ENCODE measurements around the gene CX3CL1. TPM values are rescaled to one million over a fixed set of nuclear protein-coding genes. Genes with fewer than 3 reads are reported as not detected.

The CX3CL1 gene
- total RNA-seq, 4 donors from 2014 or later = 12.8 to 25.1 (median 13.6) TPM

DNA sequence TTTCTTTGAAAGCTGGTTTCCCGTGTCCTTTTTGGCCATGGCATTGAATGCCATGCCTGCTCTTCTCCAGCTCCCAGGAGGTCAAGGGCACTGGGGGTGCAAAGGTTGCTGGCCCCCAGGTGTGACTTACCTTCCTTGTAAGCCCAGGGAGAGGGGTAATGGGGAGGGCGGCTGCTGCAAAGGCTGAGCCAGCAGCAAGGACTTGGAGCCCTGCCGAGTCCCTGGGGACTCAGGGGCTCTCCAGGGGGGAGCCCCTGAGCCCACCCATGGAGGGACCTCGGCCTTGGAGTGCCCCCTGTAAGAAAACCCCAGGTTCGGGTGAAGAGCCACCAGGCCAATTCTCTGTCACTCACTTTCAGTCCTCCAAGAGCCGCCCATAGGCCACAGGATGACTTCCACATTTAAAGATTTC lies 19.6 kb upstream of the CX3CL1 start:
- H3K4me3 ChIP-seq = no peak overlapping the region
- H3K36me3 ChIP-seq = no peaks in the 10 kb centered on the region
- no peak for TF ChIP-seq POLR2A (IDR thresholded peaks at IDR 0.05)
- TF ChIP-seq EP300 (IDR thresholded peaks at IDR 0.05) = no peak
- no peak for TF ChIP-seq POLR2AphosphoS5 (IDR thresholded peaks at IDR 0.05)
- TF ChIP-seq, protein P1, sequence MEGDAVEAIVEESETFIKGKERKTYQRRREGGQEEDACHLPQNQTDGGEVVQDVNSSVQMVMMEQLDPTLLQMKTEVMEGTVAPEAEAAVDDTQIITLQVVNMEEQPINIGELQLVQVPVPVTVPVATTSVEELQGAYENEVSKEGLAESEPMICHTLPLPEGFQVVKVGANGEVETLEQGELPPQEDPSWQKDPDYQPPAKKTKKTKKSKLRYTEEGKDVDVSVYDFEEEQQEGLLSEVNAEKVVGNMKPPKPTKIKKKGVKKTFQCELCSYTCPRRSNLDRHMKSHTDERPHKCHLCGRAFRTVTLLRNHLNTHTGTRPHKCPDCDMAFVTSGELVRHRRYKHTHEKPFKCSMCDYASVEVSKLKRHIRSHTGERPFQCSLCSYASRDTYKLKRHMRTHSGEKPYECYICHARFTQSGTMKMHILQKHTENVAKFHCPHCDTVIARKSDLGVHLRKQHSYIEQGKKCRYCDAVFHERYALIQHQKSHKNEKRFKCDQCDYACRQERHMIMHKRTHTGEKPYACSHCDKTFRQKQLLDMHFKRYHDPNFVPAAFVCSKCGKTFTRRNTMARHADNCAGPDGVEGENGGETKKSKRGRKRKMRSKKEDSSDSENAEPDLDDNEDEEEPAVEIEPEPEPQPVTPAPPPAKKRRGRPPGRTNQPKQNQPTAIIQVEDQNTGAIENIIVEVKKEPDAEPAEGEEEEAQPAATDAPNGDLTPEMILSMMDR (IDR thresholded peaks at IDR 0.05) = no peak

DNA sequence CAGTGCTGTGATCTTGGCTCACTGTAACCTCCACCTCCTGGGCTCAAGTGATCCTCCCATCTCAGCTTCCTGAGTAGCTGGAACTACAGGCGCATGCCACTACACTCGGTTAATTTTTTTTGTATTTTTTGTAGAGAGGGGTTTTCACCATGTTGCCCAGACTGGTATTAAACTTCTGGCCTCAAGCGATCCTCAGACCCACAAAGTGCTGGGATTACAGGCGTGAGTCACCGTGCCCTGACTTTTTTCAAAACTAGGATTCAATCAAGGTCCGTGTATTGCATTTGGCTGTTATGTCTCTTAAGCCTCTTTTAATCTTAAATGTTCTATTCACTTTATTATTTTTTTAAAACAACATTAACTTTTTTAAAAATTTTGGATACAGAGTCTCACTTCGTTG lies 18.0 kb upstream of the CX3CL1 start:
- DNase-seq (ENCODE audit: low spot score in 2 of 2) = no peak

More for the DNA sequence above, 19.6 kb upstream of the CX3CL1 start:
- DNase-seq (ENCODE audit: low spot score in 2 of 2) = peak in 1 of 2 donors; percentile 71
- H3K4me1 ChIP-seq = no peaks in the 10 kb centered on the region
- H3K27me3 ChIP-seq = peaks cover 4% of the 10 kb centered on the region
- no peaks in the 10 kb centered on the region for H3K9me3 ChIP-seq
- no peak overlapping the region for H3K27ac ChIP-seq
- 82% methylated on average over 5 of the region's 6 CpGs for WGBS

DNA sequence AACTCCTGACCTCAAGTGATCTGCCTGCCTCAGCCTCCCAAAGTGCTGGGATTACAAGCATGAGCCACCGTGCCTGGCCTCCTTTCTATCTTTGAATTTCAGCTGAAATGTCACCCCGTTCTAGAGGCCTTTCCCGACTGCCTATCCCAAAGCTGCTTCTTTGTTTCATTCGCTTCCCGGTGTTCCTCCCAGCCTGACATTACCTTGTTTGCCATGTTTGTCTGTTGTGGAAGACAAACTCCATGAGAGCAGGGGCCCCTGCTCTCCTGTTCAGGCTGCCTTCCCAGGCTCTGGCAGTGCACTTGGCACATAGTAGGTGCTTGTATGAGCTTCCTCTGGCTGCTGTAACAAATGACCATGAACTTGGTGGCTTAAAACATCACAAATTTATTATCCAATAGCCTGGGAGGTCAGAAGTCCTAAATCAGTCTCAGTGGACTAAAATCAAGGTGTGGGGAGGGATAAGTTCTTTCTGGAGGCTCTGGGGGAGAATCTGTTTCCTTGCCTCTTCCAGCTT lies 16.3 kb upstream of the CX3CL1 start:
- WGBS = 90% methylated on average over 5 of the region's 5 CpGs
- DNase-seq (ENCODE audit: low spot score in 2 of 2) = no peak
- Histone ChIP-seq H3K9me3 (no peaks in the 10 kb centered on the region), H3K27ac (no peak overlapping the region), H3K4me3 (no peak overlapping the region), H3K27me3 (no peaks in the 10 kb centered on the region), H3K4me1 (peaks cover 7% of the 10 kb centered on the region), H3K36me3 (no peaks in the 10 kb centered on the region)
- no peak for TF ChIP-seq POLR2A (IDR thresholded peaks at IDR 0.05)
- TF ChIP-seq, protein P1 (IDR thresholded peaks at IDR 0.05) = no peak
- TF ChIP-seq POLR2AphosphoS5 (IDR thresholded peaks at IDR 0.05) = no peak
- TF ChIP-seq EP300 (IDR thresholded peaks at IDR 0.05) = no peak

More for the DNA sequence above, 18.0 kb upstream of the CX3CL1 start:
- 83% methylated on average over 7 of the region's 7 CpGs for WGBS
- TF ChIP-seq, protein P1 (IDR thresholded peaks at IDR 0.05) = no peak
- TF ChIP-seq POLR2A (IDR thresholded peaks at IDR 0.05) = no peak
- no peak for TF ChIP-seq POLR2AphosphoS5 (IDR thresholded peaks at IDR 0.05)
- no peak for TF ChIP-seq EP300 (IDR thresholded peaks at IDR 0.05)
- no peaks in the 10 kb centered on the region for H3K4me1 ChIP-seq
- no peaks in the 10 kb centered on the region for H3K36me3 ChIP-seq
- no peak overlapping the region for H3K27ac ChIP-seq
- H3K4me3 ChIP-seq = no peak overlapping the region
- H3K27me3 ChIP-seq = no peaks in the 10 kb centered on the region
- H3K9me3 ChIP-seq = no peaks in the 10 kb centered on the region

DNA sequence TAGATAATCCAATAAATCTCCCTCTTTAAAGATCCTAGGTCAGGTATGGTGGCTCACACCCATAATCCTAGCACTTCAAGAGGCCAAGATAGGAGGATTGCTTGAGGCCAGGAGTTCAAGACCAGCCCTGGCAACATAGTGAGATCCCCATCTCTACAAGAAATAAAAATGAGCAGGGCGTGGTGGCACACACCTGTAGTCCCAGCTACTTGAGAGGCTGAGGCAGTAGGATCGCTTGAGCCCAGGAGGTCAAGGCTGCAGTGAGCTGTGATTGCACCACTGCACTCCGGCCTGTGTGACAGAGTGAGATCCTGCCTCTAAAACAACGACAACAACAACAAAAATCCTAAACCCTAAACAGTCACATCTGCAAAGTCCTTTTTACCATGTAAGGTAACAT lies 15.7 kb upstream of the CX3CL1 start:
- Histone ChIP-seq H3K9me3 (no peaks in the 10 kb centered on the region), H3K27ac (no peak overlapping the region), H3K36me3 (no peaks in the 10 kb centered on the region), H3K4me3 (no peak overlapping the region), H3K27me3 (no peaks in the 10 kb centered on the region), H3K4me1 (peaks cover 7% of the 10 kb centered on the region)
- no peak for TF ChIP-seq EP300 (IDR thresholded peaks at IDR 0.05)
- no peak for TF ChIP-seq POLR2AphosphoS5 (IDR thresholded peaks at IDR 0.05)
- TF ChIP-seq, protein P1 (IDR thresholded peaks at IDR 0.05) = no peak
- TF ChIP-seq POLR2A (IDR thresholded peaks at IDR 0.05) = no peak
- no peak for DNase-seq (ENCODE audit: low spot score in 2 of 2)
- 91% methylated on average over 4 of the region's 4 CpGs for WGBS

DNA sequence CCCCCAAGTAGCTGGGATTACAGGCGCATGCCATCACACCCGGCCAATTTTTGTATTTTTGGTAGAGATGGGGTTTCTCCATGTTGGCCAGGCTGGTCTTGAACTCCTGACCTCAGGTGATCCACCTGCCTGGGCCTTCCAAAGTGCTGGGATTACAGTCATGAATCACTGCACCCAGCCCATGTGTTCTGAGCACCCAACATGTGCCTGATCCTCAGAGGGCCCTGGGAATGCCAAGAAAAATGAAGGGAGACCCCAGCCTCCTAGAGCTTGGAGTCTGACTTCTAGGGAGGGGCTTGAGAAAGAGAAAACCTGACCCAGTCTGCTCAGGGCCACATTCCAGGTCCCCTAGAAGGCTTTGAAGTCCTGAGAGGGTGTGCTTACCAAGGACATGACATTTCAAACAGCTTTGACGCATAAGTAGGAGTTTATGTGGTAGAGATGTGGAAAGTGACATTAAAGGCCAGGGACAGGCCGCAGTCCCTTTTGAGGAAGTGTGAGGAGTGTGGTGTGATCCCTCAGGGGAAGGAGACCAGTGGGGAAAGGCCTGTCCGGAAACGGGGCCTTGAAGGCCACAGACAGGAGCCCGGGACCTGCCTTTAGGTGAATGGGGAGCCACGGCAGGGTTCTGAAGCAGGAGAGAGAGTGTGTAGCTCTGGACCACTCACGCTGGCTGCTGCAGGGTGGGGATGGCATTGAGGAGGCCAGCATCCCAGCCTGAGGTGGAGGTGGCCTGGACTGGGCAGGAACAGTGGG lies 14.8 kb upstream of the CX3CL1 start:
- no peaks in the 10 kb centered on the region for H3K9me3 ChIP-seq
- peaks cover 7% of the 10 kb centered on the region for H3K4me1 ChIP-seq
- no peak overlapping the region for H3K27ac ChIP-seq
- H3K4me3 ChIP-seq = no peak overlapping the region
- H3K27me3 ChIP-seq = no peaks in the 10 kb centered on the region
- DNase-seq (ENCODE audit: low spot score in 2 of 2) = peak in 1 of 2 donors; percentile 70
- no peaks in the 10 kb centered on the region for H3K36me3 ChIP-seq
- 86% methylated on average over 9 of the region's 9 CpGs for WGBS
- TF ChIP-seq POLR2A (IDR thresholded peaks at IDR 0.05) = no peak
- TF ChIP-seq, protein P1 (IDR thresholded peaks at IDR 0.05) = no peak
- no peak for TF ChIP-seq POLR2AphosphoS5 (IDR thresholded peaks at IDR 0.05)
- no peak for TF ChIP-seq EP300 (IDR thresholded peaks at IDR 0.05)

All from suprapubic skin (tissue), 4 donors.